GM12891 (cell line): ENCODE measurements around the gene CTBP2.

ENCODE experiments used
- DNase-seq: peaks from one replicate; pipeline ENCODE4 v3.0.0; 2011; ENCODE audit warnings: low spot score; ENCODE audit not compliant: insufficient read length
- FAIRE-seq: peaks from 2 replicates; lab custom pipeline; 2011; peaks lifted over from hg19 to GRCh38; lab: Jason Lieb, UNC
- PAX5 ChIP-seq: IDR thresholded peaks from 2 replicates; pipeline ENCODE4 v1.6.1; 2011; ENCODE audit warnings: low read length, moderate library complexity, mild to moderate bottlenecking; ENCODE audit not compliant: insufficient read depth, severe bottlenecking
- POLR2A ChIP-seq: IDR thresholded peaks from 2 replicates; pipeline ENCODE4 v1.6.1; 2011; ENCODE audit warnings: low read depth, low read length, control low read depth
- POLR2AphosphoS5 ChIP-seq: IDR thresholded peaks from 2 replicates; pipeline ENCODE4 v1.6.1; 2011; ENCODE audit warnings: low read depth, low read length, control low read depth
- POU2F2 ChIP-seq: IDR thresholded peaks from 2 replicates; pipeline ENCODE4 v1.6.1; 2011; ENCODE audit warnings: low read depth, mild to moderate bottlenecking, control low read depth, low read length, moderate library complexity
- SPI1 ChIP-seq: IDR thresholded peaks from 2 replicates; pipeline ENCODE4 v1.6.1; 2011; ENCODE audit warnings: low read depth, low read length, control low read depth
- TAF1 ChIP-seq: IDR thresholded peaks from 2 replicates; pipeline ENCODE4 v1.6.1; 2011; ENCODE audit warnings: low read depth, low read length, control low read depth

CTBP2 gene

DNA sequence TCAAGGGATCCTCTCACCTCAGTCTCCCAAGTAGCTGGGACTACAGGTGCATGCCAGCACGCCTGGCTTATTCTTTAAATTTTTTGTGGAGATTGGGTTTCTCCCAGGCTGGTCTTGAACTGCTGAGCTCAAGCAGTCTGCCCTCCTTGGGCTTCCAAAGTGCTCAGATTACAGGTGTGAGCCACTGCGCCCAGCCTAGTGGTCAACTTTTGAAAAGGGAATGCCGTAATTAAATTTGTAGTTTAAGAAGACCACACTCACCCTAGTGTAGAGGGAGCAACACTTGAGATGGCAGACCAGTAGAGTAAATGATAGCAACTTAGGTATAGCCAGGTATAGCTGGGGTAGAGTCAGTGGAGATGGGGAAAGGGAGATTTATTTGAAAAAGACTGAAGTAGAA is 200.8 kb downstream of the CTBP2 start:
- FAIRE-seq: peak; percentile 48
- TF ChIP-seq PAX5: no peak
- no peak for TF ChIP-seq SPI1
- no peak for TF ChIP-seq POU2F2
- TF ChIP-seq POLR2AphosphoS5: no peak
- no peak for TF ChIP-seq POLR2A
- TF ChIP-seq TAF1: no peak
- no peak for DNase-seq

DNA sequence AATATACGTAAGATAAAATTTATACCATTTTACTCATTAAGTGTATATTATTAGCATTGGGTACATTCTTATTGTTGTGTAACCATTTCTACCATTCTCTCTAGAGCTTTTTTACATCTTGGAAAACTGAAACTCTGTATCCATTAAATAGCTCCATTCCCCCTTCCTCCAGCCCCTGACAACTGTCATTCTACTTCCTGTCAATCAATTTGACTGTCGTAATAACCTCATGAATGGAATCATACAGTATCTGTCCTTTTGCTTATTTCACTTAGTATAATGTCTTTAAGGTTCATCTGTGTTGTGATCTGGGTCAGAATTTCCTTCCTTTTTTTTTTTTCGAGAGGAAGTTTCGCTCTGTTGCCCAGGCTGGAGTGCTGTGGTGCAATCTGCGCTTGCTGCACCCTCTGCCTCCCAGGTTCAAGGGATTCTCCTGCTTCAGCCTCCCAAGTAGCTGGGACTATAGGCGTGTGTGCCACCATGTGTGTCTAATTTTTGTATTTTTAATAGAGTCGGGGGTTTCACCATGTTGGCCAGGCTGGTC is 202.9 kb downstream of the CTBP2 start:
- no peak for TF ChIP-seq POLR2A
- TF ChIP-seq TAF1: no peak
- TF ChIP-seq POU2F2: no peak
- TF ChIP-seq POLR2AphosphoS5: no peak
- no peak for TF ChIP-seq SPI1
- no peak for TF ChIP-seq PAX5
- DNase-seq: no peak
- FAIRE-seq: no peak

DNA sequence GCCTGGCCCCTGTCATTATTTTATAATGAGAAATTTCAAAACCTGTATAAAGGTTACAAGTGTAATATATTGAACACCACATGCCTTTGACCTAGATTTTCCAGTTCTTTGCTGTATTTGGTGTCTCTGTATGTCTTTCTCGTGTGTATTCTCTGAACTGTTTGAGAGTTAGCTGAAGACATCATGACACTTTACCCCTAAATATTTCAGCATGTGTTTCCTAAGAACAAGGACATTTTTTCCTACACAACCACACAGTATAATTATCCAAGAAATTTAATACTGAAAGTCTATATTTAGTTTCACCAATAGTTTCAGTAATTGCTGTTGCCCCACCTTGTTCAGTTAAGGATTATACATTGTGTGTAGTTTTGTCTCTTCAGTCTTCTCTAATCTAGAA is 203.6 kb downstream of the CTBP2 start:
- DNase-seq (no peak), FAIRE-seq (no peak)

DNA sequence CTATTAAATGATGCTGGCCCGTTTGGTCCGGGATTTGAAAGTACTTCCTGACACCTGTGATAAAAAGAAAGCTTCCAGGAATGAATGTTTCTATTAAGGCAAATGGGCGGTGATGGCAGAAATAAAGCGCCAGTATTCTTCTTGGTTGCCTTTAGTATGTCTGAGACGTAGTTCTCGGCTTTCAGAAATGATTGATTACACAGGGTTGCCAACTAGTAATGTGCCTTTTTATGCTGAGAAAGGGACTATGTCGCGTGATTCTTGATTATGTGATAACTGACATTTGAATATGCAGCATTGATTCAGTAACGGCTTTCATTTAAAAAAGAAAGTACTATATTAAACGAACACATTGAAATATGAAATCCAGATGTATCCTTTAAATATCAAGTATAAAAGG is 204.5 kb downstream of the CTBP2 start:
- DNase-seq: no peak
- peak; percentile 38 for FAIRE-seq
- TF ChIP-seq PAX5 (no peak), POU2F2 (no peak), POLR2A (no peak), POLR2AphosphoS5 (no peak), TAF1 (no peak), SPI1 (no peak)

More for the DNA sequence above, 203.6 kb downstream of the CTBP2 start:
- TF ChIP-seq POU2F2: no peak
- no peak for TF ChIP-seq TAF1
- TF ChIP-seq PAX5: no peak
- TF ChIP-seq POLR2AphosphoS5: no peak
- no peak for TF ChIP-seq POLR2A
- TF ChIP-seq SPI1: no peak

DNA sequence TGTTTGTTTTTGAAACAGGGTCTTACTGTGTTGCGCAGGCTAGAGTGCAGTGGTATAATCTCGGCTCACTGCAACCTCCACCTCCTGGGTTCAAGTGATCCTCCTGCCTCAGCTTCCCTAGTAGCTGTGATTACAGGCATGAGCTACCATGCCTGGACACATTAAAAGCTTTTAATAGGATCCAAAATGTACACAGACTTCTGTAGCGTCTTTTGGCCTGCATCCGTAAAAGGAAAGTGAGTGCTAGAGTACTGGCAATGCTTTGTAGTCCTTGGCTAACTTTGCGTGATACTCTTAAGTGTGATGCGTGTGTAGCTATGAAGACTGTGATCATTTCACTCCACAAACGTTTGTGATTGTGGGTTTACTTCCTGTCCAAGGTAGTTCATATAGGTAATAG is 205.1 kb downstream of the CTBP2 start:
- FAIRE-seq: no peak
- no peak for TF ChIP-seq POLR2A
- TF ChIP-seq TAF1: no peak
- no peak for TF ChIP-seq POU2F2
- no peak for TF ChIP-seq POLR2AphosphoS5
- DNase-seq: no peak

DNA sequence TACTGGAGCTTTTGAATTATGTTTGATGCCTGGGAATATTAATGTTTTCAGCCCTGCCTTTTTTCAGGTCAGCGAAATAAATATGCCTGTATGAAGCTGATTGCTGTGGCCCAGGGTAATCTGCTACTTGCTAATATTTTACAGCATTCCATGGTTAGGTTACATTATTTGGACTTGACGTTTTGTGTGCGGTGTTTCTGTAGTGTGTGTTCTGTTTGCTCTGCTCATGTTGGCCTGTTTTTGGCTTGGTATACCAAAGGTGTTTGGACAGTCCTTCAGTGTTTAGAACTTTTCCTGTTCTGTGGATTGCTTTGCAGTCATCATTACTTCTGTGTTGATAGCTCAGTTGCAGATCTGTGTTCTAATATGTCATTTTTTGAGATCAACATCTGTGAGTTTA is 206.9 kb downstream of the CTBP2 start:
- DNase-seq (no peak), FAIRE-seq (no peak)
- TF ChIP-seq POLR2AphosphoS5 (no peak), TAF1 (no peak), POU2F2 (no peak), SPI1 (no peak), POLR2A (no peak), PAX5 (no peak)

DNA sequence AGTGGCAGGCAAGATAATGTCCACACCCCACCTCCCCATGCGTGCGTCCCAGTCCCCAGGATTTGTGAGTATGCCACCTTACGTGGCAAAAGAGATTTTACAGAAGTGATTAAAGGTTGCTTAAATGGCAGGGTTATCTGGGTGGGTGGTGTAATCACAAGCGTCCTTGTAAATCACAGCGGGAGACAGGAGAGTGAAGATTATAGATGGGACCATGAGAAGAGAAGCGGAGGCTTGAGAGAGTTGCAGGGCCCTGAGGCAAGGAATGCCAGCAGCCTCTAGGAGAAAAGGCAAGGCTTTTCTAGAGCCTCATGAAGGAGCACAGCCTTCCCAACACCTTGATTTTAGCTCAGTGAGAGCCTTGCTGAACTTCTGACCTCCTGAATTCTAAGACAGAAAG is 208.2 kb downstream of the CTBP2 start:
- DNase-seq (no peak), FAIRE-seq (no peak)
- TF ChIP-seq POLR2A (no peak), POLR2AphosphoS5 (no peak), TAF1 (no peak), SPI1 (no peak), PAX5 (no peak), POU2F2 (no peak)

DNA sequence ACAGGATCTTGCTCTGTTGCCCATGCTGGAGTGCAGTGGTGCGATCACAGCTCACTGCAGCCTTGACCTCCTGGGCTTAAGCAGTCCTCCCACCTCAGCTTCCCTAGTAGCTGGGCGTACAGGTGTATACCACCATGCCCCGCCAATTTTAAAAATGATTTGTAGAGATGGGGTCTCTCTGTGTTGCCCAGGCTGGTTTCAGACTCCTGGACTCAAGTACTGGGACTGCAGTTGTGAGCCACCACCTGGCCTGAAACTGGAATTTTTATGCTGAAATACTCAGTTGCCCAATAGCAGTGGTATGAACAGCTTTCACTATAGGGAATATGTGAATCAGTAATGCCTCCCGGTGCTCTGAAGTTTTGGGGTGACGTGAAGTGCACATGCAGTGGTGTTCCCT is 210.8 kb downstream of the CTBP2 start:
- DNase-seq: no peak
- peak; percentile 33 for FAIRE-seq

DNA sequence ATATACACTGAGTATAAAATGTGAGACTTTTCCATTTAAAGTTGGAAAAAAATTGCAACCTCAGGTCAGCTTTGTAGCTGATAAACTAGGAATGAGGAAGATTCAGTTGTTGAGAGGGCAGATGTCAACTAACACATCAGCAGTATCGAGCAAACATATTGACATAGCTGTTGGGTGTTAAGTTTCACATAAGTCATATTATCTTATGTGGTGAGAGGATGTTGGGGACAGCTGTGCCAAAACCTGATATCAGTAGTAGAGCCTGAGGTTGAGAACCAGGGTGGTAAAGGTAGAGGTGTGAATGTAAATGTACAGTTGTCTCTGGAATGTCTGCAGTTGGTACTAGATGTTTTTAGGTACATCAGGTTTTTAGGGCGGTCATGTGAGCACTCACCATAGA is 213.4 kb downstream of the CTBP2 start:
- no peak for TF ChIP-seq POU2F2
- no peak for TF ChIP-seq TAF1
- TF ChIP-seq POLR2AphosphoS5: no peak
- TF ChIP-seq PAX5: no peak
- TF ChIP-seq POLR2A: no peak
- no peak for TF ChIP-seq SPI1
- DNase-seq: no peak
- no peak for FAIRE-seq

More for the DNA sequence above, 210.8 kb downstream of the CTBP2 start:
- no peak for TF ChIP-seq TAF1
- no peak for TF ChIP-seq PAX5
- no peak for TF ChIP-seq POU2F2
- TF ChIP-seq SPI1: no peak
- TF ChIP-seq POLR2A: no peak

DNA sequence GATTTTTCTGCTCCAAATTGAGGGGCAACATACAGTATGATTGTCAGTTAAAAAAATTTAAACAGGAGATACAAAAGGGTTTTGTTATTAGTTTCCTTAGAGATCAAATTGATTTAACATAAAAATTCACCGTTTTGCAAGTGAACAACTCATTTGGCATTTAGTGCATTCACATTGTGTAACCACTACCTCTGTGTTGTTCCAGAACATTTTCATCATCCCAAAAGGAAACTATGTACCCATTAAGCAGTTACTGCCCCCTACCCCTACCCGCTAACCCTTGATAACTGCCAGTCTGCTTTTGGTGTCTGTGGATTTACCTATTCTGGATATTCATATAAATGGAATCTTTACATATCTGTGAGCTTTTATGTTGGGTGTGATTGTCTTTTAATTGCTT is 215.4 kb downstream of the CTBP2 start:
- no peak for DNase-seq
- FAIRE-seq: no peak
- no peak for TF ChIP-seq SPI1
- no peak for TF ChIP-seq POLR2A
- no peak for TF ChIP-seq TAF1
- TF ChIP-seq PAX5: no peak
- no peak for TF ChIP-seq POU2F2
- TF ChIP-seq POLR2AphosphoS5: no peak
